HG02852 (cell line): ENCODE data around the gene CC2D1A.

Source experiments
- ATAC-seq: cut with Tn5 transposase; IDR thresholded peaks from one replicate; pipeline ENCODE4 v1.9.1; 2021; ENCODE audit warnings: mild to moderate bottlenecking, moderate library complexity; ENCODE audit not compliant: unreplicated experiment

CC2D1A gene

GRCh38 chr19:13876834-13877233, 29.2 kb upstream of the CC2D1A start, which contains the start of gene NANOS3:
Gene NANOS3 (plus strand): TSS chr19:13877134. CDS start chr19:13877249, 115 bp downstream.
- ATAC-seq, result no peak

DNA sequence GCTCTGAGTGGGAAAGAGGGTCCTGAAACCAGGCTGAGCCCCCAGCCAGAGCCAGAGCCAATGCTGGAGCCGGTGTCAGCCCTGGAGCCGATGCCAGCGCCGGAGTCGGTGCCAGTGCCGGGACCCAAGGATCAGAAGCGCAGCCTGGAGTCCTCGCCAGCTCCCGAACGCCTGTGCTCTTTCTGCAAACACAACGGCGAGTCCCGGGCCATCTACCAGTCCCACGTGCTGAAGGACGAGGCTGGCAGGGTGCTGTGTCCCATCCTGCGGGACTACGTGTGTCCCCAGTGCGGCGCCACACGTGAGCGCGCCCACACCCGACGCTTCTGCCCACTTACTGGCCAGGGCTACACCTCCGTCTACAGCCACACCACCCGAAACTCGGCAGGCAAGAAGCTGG, 28.7 kb upstream of the CC2D1A start:
- ATAC-seq, result no peak

DNA sequence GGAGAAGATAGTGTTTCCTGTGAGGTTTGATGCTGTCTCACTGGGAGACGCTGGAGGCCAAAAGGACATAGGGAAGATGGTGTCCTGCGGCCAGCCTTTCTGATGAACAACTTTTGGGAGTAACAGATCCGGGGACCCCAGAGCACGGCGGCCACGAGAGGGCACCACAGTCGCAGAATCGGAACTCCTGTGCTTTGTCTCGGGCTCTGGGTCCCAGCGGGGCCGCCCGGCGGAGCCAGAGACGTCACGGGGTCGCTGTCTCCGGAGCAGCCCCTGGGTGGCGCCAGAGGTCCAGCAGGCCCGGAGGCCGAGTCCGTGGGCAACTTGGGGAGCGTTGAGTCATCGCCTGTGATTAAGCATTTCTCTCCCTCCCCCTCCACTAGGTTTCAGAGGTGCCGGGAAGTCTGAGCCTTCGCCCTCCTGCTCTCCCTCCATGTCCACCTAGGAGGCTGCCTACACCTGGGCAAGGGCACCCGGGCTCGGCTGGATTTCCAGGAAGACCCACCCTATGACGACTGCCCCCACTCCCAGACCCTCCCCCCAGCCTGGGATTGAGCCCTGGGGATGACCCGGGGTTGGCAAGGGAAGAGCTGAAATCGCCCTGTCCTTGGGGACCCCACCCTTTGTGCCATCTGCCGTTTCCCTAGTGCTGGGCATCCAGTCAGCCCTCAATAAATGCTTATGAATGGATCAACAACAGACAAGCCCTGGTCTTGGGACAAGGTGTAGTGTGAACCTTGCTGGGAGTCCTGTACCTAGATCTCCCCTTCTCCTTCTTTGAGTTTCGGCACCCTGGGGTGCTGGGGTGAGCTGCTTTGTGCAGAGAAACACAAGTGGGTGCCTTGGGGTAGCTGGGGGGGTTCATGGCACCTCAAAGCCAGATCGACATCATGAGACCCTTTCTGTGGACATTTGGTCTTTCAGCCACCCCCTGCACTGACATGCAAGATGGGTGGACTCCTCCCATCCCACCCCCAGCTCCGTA, 25.6 kb upstream of the CC2D1A start:
- peak; percentile 86 for ATAC-seq

DNA sequence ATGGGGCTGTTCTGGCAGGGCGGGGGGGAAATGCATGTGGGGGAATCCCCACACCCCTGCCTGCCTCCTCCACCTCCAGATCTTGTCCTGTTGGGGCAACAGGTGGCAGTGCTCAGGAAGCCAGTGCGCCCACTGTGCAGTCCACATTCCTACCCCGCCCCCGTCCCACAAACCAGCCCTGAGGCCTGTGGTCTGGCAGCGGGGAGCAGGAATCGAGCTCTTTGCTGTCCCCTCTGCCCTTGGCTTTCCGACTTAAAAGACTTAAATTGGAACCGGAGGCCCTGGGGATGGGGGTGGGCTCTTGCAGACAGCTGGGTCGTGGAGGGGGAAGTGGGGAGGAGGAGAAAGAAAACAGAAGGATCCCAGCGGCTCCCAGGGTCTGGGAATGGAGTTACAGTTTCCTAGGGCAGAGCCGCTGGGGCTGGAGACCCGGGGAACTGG, 24.7 kb upstream of the CC2D1A start:
- ATAC-seq, result no peak

GRCh38 chr19:13881692-13882418, 24.1 kb upstream of the CC2D1A start:
- ATAC-seq, result no peak

- no peak for ATAC-seq
These were observed 23.6 kb upstream of the CC2D1A start for GRCh38 chr19:13882419-13882795.

DNA sequence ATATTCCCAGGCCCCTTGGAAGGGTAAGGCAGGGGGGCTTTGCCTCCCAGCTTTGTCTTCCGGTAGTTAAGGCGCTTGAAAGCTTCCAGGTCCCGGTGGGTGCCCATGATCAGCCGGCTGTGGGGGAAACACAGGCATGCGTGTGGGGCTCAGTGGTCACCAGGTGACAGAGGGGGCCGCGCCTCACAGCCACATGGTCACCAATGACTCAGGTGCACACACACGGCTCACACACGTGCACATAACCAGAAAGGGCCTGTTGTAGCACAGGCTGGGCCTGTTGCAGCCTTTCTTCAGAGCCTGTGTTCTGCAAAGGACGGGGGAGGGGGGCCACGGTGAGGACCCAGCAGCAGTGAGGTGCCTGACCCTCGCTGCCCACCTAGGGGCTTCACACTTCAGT, 23.2 kb upstream of the CC2D1A start:
- ATAC-seq, result no peak

- ATAC-seq, result no peak
These were observed 22.4 kb upstream of the CC2D1A start for GRCh38 chr19:13883516-13884064.

DNA sequence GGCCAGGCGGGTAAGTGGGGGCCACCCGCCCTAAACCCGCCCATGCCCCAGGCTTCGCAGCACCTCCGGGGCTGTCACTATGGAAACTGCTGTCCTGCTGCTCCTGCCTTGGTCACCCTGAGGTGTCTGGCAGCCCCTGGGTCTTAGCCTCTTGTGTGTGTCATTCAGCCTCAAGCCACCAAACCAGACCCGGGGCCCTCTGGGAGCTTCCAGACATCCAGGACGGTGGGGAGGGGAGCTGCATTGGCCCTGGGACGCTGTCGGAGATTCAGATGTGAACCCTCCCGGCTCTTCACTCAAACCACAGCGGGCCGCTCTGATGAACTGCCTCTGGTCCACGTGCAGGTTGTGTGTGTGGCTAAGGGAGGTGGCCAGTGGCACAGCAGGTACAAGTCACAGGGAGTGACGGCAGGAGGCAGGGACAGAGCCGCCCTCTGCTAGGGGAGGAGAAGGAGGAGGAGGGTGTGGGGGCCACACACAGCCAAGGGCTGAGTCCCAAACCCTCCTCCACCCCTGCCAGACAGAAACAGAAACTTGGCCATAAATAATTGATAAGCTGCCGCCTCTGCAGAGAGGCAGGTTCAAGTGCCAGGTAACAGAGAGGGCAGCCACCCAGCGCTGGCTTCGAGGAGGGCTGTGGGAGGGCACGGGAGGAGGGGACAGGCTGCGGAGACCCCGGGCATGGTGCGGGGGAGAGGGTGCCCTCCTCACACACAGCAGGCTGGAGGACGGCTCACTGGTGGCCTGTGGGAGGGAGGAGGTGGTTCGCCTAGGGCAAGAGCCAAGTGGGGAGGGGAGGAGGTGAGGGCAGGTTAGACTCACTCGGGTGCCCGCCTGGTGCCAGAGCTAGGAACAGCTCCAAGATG, 21.0 kb upstream of the CC2D1A start:
- ATAC-seq, result no peak

- no peak for ATAC-seq
These were observed 20.1 kb upstream of the CC2D1A start for GRCh38 chr19:13885826-13886365.

- no peak for ATAC-seq
These were observed 19.0 kb upstream of the CC2D1A start for GRCh38 chr19:13887018-13887436.

GRCh38 chr19:13887517-13887916, 18.5 kb upstream of the CC2D1A start:
- no peak for ATAC-seq

DNA sequence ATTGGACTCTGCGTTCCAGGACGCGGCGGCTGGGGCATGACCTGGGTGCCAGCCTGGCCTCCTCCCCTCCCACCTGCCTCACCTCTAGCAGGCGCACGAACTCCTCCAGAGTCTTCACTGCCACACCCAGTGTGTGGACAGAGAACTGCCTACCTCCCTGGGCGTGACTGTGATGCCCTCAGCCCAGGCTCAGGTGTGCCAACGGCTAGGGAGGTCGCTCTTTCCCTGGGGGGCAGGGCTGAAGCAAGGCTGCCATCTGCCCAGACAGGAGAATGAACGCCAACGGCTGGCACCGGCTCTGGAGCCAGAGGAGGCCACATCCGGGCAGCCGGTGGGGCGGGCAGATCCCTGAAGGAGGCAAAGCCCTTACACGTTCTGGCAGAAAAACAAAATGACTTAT, 17.7 kb upstream of the CC2D1A start:
- ATAC-seq, result no peak

DNA sequence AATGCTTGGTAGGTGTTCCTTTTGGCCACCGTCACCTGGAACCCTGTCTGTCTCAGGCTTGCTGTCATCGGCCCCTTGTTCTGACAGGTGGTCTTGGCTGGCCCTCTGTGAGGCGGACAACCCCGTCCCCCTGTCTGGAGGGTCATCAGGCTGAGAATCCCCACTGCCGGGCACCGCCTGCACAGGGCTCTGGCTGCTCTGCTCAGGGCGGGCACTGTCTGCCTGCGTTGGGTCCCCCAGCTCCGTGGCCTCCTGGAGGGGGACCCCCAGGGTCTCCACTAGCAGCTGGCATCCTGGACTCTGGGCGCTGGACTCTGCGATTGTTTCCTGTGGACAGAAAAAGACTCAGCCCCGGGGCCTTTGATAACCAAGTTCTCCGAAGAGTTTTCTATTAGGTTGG, 15.9 kb upstream of the CC2D1A start:
- no peak for ATAC-seq

- ATAC-seq, result no peak
These were observed 13.1 kb upstream of the CC2D1A start for GRCh38 chr19:13892870-13893269.

GRCh38 chr19:13894552-13894951, 11.4 kb upstream of the CC2D1A start:
- ATAC-seq, result no peak

DNA sequence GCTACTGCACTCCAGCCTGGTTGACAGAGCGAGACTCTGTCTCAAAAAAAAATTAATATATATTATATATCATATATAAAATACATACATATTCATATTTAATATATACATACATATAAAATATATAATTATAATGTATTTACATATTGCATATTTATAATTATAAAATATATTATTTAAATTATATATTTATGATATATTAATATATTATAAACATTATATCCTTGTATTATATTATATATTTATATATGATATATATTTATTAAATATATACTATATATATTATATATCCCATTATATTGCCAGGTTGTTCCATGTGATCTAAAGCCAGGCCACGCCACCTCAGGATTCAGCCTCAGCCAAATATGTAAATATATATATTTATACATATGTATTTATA, 9.8 kb upstream of the CC2D1A start:
- ATAC-seq, result no peak

- no peak for ATAC-seq
These were observed 6.6 kb upstream of the CC2D1A start for GRCh38 chr19:13899393-13899792.

DNA sequence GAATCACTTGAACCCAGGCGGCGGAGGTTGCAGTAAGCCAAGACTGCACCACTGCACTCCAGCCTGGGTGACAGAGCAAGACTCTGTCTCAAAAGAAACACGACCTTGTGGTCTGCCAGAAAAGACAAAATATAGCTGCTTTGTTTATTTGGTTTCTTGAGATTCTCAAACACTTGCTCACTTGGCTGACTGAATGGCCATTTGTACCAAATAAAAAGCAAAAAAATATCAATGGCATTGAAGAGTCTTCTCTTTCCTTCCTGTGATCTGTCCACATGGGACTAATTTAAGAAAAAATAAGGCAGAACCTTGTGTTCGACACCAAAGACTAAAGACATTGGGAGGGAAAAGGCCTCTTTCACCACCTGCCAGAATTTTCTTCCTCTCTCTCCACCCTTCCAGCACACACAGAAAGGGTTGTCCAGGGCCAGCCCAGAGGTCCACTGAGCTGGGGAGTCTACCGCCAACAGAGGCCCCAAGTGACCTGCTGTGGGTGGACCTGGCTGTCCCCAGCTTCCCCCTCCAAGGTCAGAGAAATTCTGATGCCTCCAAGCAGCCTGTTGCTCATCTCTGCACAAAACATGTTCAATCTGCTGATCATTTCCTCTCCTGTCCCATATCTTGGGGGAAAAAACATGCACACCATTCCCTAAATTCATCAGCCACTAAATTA, 6.0 kb upstream of the CC2D1A start:
- ATAC-seq, result no peak
